NCI-H82 treated with DMSO at 0.1 percent for 48 hours (cell line): ENCODE results near the gene SLC7A4.

Experiments used
- DNase-seq: peaks from one replicate; lab custom pipeline; 2025; ENCODE audit not compliant: unreplicated experiment; lab: John Stamatoyannopoulos, UW

SLC7A4 gene

DNA sequence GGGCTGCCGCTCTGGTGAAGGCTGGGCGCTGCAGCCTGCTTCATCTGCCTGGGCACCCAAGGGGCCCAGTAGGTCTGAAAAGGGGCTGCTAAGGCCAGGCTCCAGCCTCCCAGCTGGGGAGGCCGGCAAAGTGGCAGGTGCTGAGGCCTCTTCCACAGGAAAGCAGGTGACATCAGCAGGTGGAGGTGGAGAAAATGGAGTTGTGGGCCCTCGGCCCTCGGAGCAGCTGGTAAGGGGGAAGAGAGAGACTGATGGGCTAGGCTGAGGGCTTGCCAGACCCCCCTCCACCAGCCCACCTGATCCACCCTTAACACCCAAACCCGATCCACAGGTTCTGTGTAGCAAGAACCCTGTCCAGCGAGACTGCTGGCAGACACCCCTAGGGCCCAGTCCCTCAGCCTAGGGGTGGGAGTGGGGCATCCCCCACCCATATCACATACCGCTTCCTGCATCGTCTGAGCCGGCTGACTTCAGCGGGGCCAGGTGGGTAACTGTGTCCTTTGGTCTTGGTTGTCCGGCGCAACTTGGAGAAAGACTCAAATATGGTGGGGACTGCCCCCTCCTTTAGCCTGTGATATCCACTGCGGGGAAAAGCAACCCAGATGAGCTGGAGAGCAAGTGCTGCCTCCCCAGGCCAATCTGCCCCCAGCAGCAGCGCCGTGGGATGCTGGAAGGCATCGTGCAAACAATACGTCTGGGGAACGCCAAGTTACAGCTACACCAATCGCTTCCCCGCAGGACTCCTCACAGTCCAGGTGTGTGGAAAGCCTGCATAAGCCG, 32.0 kb downstream of the SLC7A4 start:
- DNase-seq, result no peak

DNA sequence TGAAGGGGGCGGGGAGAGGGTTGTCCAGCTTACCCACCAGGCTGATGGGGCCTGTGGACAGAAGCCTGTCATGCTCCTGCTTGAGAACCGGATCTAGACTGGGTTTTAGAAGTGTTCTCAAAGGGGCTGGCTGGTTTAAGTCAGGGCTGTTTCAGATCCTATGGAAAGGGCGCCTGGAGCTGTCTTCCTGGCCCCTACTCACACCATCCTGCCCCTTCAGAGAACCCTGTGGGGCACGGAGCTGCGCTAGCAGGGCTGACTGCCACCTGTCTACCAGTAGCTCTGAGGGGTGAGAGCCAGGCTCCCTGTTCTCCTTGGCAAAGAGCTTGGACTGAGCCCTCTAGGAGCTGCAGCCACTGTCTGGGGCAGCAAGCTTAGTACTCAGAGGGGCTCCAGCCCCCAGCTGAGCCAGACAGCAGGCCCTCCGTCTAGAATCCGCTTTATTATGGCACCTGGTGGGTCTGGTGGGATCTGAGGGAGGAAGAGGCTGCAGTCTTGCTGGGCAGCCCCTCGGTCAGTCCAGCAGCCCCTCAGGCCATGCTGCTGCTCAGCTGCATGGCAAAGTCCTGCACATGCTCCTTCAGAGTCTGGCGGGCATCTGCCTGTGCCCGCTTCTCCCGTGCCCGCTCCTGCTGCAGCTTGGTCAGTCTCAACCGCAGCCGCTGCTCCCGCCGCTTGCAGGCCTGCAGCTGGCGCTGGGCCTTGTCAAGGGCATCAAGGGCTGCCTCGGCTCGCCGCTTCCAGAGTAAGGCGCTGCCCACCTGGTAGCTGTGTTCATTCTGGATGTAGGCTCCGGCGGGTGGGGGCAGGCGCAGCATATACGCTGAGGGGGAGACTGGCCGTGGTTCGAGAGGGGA, 32.8 kb downstream of the SLC7A4 start:
- no peak for DNase-seq

DNA sequence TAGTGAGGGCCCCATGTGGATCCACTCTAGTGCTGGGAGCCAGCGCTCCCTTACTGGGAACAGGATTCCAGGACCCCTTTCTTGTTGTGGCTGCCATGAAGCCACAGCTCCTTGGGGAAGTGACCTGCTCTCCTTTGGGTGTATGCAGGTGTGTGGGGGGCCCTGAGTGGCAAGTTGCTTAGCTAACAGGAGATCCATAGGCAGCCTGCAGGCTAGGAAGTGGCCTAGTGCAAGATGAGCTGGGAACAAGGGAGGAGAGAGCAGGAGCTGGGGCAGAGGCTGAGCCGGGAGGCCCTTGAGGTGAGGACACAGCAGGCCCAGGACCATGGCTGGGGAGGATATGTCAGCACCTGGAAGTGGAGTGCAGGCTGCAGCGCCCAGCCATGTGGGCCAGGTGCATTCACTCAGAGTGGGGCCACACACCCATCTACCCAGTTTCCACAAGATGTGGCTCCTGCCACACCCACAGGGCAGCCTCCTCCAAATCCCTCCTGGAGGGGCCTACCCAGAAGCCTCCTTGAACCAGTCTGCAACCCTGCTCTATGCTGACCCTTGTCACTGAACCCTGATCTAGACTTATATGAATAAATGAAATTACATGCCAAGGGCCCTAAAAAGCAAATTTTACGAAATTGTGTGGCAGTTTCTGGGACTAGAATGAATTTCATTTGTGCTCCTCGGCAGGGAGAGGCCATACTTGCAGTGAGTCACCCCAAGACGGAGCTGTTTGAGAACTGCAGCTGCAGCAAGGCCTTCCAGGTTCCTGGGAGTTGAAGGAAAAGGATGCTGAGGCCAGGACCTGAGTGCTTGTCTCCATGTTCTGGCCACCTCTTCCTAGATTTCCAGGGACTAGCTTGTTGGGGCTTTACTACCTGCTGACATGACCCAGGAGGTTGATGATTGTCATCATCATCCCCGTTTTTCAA, 33.7 kb downstream of the SLC7A4 start:
- no peak for DNase-seq

DNA sequence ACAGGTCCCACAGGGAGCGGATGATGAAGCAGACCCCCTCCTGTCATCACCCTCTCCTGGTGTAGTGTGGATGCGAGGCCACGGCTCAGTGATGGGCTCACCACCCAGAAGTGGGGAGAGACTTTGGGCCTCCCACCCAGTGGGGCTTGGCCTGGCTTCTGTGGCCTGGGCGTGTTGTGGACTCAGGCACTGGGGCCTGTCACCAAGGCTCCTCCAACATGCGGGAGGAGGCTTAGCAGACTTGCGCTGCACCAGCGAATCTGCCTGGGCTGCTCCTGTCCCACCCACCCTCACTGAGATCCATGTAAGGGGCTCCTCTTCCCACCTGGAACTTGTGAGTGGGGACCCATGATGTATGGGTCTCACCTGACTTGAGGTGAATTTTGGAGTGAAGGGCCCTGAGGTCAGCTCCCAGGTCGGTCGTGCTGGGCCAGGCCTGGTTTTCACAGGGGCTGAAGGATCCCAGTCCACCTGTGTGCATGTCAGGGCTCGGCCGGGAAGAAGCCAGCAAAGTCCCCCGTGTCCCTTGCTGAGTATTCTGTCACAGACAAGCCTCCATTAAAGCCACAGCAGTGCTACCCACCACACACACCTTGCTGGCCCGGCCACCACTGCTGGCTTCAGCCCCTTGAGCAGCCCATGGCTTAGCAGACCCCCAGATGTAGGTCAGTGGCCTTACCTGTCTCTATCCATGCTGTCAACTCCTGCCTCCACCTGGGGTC, 34.7 kb downstream of the SLC7A4 start:
- DNase-seq, result no peak

DNA sequence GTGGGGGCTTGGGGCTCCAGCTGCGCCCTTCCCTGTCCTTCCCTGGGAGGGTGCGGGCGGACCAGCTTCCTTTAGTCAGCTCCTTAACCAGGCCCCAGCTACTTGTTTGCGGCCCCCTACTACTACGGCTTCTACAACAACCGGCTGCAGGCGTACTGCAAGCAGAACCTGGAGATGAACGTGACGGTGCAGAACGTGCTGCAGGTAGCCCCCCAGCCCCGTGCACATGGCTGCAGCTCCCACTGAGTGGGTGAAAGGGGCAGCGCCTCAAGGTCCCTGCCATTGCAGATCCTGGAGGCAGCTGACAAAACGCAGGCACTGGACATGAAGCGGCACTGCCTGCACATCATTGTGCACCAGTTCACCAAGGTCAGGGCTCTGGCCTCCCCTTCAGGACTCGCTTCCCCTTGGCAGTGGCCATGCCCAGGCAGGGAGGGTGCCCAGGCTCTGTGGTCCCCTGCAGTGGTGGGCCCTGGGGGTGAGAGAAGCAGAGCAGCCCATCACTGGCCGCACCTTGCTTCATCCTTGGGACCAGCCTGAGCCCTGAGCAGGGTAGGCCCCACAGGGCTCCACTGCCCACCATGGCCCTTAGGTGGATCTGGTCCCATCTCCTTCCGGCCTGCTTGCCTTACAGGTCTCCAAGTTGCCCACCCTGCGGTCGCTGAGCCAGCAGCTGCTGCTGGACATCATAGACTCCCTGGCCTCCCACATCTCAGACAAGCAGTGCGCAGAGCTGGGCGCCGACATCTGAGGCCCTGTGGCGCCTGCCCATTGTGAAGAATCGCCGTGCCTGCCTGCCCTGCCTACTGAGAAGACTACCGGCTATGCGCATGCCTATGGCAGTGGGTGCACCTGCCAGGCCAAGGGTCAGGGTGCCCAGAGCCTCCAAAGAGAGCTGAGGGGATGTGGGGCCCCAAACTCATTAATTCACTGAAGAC, 35.5 kb downstream of the SLC7A4 start:
- DNase-seq, result no peak

DNA sequence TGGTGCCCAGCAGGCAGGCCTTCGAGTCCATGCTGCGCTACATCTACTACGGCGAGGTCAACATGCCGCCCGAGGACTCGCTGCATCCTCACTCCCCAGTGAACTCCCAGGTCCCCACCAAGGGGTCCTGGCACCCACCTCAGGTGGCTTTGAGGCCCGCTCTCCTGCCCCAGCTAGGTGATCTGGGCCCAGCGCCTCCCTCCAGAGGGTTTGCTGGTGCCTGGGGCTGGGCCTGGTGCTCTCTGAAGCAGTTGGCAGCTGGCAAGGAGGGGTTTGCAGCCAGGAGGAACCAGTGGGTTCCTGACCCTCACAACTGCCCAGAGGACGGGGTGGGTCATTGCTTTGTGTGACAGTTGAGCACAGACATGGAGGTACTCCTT, 36.3 kb downstream of the SLC7A4 start:
- DNase-seq, result no peak

DNA sequence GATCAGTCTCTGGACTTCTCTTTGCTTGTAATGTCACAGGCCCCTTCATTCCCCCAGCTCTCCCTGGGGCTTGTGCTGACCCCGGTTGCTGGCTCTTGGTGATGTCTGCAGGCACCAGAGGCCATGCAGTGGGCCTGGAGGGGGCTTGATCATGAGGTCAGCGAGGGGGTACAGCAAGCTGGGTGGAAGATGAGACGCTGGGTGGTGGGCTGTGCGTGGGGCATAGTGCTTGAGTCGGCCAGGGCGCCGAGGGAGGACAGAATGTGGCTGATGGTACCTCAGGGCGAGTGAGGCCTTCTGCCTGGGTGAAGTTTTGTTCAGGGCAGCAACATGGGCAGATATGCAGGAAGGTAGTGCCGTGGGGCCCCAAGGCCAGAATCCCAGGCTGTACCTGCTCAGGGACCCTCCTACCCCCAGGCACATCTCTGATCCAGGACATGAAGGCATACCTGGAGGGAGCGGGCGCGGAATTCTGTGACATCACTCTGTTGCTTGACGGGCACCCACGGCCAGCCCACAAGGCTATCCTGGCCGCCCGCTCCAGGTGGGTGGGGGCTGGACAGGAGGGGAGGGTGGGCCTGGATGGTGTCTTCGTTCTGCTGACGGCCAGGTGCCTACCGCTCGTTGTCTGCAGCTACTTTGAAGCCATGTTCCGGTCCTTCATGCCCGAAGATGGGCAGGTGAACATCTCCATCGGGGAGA, 36.9 kb downstream of the SLC7A4 start:
- DNase-seq, result no peak

DNA sequence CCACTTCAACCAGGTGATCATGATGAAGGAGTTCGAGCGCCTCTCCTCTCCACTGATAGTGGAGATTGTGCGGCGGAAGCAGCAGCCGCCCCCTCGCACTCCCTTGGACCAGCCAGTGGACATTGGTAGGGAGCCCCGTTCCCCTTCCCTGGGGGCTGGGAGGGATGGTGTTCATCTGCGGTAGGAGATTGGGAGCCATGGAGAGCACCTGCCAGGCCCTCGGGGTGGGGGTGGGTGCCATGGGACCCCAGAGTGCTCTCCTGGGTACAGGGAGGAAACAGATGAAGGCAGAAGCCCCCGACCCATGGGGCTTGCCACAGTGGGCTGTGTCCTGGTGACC, 37.5 kb downstream of the SLC7A4 start:
- DNase-seq, result no peak

DNA sequence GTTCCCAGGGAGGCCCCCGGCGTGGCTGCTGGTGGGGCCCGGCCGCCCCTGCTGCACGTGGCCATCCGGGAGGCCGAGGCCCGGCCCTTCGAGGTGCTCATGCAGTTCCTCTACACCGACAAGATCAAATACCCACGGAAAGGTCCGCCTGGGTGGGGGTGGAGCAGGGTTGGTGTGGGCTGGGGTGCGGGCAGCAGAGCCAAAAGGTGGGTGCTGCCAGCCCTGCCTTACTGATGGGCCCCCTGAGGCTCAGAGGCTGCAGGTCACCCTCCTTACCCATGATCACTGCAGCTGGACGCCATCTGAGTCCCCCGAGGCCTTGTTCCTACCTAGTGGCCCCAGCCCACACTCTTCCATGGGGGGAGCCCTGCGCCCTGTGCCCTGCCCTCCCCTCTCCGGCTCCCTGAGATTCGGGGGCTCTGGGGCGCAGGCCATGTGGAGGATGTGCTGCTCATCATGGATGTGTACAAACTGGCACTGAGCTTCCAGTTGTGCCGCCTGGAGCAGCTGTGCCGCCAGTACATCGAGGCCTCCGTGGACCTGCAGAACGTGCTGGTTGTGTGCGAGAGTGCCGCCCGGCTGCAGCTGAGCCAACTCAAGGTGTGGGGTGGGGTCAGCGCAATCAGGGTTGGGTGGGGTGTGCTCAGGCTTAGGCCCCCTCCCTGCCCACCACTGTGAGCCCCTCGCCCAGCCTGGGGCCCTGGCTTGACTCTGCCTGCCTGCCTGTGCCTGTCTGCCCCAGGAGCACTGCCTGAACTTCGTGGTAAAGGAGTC, 38.0 kb downstream of the SLC7A4 start:
- DNase-seq, result no peak

DNA sequence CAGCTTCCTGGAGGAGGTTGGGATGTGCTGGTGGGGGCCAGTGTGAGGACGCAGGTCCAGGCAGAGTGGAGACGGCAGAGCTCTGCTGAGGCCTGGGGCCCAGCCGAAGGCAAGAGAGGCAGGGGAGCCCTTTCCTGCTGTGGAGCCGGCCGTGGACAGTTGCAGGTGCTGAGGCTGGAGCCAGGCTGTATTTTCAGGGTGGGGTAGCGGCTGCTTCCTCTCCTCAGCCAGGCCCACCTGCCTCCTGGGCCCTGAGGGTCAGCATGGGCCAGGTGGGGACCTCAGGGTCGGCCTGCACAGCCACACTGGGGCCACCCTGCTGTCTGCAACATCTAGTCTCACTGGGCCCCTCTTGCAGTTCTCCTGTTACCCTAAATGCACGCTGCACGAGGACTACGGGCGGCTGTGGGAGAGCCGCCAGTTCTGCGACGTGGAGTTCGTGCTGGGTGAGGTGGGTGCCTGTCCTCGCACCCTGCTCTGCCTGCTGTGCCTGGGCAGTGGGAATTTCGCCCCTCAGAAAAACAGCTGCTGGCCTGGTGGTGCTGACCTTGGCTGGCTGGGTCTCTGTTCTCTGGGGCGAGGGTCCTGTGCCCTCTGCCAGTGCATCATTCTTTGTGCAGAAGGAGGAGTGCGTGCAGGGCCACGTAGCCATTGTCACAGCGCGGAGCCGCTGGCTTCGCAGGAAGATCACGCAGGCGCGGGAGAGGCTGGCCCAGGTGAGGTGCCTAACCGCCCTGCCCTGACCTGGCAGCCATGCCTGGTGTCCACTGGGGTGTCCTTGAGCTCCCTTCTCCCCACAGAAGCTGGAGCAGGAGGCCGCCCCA, 38.8 kb downstream of the SLC7A4 start:
- no peak for DNase-seq

DNA sequence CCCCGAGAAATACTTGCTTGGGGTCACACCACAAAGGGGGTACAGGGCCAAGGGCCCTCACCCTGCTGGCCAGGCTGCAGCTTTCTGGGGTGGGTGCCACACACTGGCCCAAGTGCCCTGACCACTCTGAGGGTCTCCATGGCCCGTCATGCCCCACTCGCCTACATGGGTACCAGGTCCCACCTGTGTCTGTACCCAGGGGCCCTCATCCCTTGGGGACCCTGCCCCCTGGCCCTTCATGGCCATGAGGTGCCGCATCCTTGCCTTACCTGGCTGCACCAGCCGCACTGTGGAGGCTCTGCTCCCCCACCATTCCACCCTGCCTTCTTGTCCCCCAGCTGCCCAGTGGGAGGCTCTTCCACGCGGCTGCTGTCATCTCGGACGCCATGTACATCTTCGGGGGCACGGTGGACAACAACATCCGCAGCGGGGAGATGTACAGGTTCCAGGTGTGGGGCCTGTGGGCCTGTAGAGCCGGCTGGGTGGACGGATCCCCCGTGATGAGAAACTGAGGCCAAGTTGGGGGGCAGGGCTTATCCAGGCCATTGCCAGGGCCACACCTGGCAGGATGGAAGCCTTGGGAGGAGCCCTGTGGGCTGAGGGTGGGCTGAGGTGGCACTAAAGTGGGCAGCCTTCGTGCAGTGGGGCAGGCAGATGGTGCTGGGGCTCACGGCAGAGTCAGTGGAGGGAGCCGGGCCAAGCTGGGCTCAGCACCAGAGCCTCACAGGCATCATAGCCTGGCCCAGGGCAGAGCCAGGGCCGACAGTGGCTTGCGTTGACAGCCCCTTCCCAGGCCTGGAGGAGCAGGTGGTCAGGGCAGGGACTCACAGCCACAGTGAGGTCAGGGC, 39.7 kb downstream of the SLC7A4 start:
- no peak for DNase-seq

DNA sequence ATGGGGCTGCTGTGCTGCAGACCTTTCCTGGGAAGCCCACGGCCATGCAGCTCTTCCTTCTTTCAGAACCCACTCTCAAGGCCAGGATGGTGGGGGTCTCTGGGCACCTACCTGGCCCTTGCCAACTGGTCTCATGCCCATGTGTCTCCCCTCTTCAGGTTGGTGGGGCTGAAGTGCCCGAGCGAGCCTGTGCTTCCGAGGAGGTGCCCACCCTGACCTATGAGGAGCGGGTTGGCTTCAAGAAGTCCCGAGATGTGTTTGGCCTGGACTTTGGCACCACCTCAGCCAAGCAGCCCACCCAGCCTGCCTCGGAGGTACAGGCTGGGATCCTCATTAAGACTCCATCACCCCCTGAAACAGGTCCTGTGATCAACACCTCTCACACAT, 40.3 kb downstream of the SLC7A4 start:
- DNase-seq, result no peak

DNA sequence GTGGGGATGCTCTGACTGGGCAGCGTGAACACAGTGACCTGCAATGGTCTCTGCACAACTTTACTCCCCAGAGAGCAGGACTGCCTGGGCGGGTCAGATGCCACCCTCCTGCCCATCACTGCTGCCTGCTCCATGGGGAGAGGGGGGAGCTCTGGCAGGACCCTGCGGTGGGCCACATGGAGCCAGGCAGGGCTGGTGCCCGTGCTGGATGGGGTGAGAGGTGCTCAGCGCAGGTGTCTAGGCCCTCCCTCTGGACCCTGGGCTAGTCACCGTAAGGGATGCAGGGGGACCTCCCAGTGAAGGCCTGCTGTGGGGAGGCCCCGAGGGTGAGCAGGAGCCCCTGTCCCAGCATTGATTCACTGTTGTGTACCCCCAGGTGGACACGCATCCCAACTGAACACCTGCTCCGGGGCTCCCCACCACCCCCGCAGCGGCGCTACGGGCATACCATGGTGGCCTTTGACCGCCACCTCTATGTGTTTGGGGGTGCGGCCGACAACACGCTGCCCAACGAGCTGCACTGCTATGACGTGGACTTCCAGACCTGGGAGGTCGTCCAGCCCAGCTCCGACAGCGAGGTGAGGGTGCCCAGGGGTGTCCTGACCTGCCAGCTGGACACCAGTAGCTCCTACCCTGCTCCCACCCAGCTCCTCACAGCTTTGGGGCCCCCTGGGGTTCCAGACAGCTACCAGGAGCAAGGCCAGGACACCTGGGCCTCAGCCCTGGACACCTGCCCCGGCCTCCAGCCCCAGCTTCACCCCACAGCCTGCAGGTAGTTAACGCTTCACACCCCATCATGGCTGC, 40.9 kb downstream of the SLC7A4 start:
- no peak for DNase-seq

DNA sequence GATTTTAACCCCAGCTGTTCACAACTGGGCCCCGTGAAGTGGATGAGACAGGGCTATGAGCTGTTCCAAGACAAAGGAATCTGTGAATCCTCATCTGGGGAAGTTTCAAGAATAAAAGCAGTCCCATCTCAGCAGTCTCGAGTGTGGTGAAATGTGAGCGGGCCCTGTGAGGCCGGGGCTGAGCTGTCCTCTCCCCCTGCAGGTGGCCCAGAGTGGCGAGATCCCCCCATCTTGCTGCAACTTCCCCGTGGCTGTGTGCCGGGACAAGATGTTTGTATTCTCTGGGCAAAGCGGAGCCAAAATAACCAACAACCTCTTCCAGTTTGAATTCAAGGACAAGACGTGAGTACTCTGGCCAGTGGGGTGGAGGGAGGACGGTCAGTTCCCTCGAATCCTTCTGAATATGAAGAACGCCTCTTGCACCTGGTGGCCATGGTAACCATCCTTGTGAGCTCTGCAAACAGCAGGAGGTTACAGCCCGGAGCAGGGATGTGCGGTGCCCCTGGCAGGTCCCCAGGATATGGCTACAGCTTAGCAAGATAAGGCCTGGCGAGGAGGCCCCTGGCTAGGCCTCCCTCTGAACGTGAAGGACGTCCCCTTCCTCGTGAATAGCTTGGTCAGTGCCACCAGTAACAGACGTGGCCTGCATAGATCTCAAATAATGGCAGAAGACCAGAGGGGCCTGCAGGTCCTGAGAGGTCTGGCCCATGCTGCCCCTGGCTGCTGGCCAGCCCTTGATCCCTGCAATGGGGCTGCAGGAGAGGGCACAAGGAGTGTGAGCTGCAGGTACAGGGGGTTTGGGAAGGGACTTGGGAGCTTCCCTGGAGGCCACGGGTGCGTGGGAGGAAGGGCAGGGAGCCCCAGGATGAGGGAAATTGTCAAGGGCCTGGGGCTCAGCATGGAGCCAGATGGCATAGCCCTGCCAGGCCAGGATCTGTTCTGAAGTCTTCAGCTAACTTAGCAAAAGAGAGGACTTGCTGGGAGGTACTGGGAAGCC, 41.9 kb downstream of the SLC7A4 start:
- DNase-seq, result no peak
